HepG2 (cell line): ENCODE measurements around the gene AQP7. TPM values are rescaled to one million over a fixed set of nuclear protein-coding genes. Genes with fewer than 3 reads are reported as not detected.

Experiments used
- ATF7 ChIP-seq, 2 experiments: fragments of 450-650 bp in 1 of 2; sonication (generic) in 1 of 2; formaldehyde crosslinking in 1 of 2; IDR thresholded peaks; 2 replicates each; pipeline versions ENCODE4 v1.4.0 to v1.6.1; 2016 to 2020; ENCODE audit warnings: antibody characterized with exemption in 1 of 2, mild to moderate bottlenecking in 1 of 2, missing genetic modification reagents in 1 of 2
- CEBPB ChIP-seq: IDR thresholded peaks from 2 replicates; pipeline ENCODE4 v1.6.1; 2011; ENCODE audit warnings: low read depth, low read length, improper control_type of control experiment, borderline replicate concordance
- CEBPG ChIP-seq: IDR thresholded peaks from 2 replicates; pipeline ENCODE4 v1.6.1; 2016
- CHD2 ChIP-seq: IDR thresholded peaks from 2 replicates; pipeline ENCODE4 v1.6.1; 2011; ENCODE audit warnings: low read depth, low read length, improper control_type of control experiment
- DPF2 ChIP-seq: sonication (generic); formaldehyde crosslinking; IDR thresholded peaks from 2 replicates; pipeline ENCODE4 v1.4.0; 2020; ENCODE audit warnings: mild to moderate bottlenecking, low read depth, missing genetic modification reagents, borderline replicate concordance
- E2F5 ChIP-seq: sonication (generic); formaldehyde crosslinking; conservative IDR thresholded peaks from 2 replicates; pipeline ENCODE4 v1.4.0; 2020; ENCODE audit warnings: missing genetic modification reagents
- ELF4 ChIP-seq: sonication (generic); formaldehyde crosslinking; IDR thresholded peaks from 2 replicates; pipeline ENCODE4 v1.5.0; 2020; ENCODE audit warnings: missing genetic modification reagents, mild to moderate bottlenecking, moderate library complexity, borderline replicate concordance
- IRF1 ChIP-seq: sonication (generic); formaldehyde crosslinking; IDR thresholded peaks from 2 replicates; pipeline ENCODE4 v1.4.0; 2020; ENCODE audit warnings: low read depth, mild to moderate bottlenecking, missing genetic modification reagents
- PBX3 ChIP-seq: sonication (generic); formaldehyde crosslinking; IDR thresholded peaks from 2 replicates; pipeline ENCODE4 v1.8.1; 2023; ENCODE audit warnings: missing genetic modification reagents, inconsistent platforms, borderline replicate concordance
- RNF2 ChIP-seq: fragments of 450-650 bp; conservative IDR thresholded peaks from 2 replicates; pipeline ENCODE4 v1.6.1; 2016; ENCODE audit warnings: low read depth
- TFE3 ChIP-seq: IDR thresholded peaks from 2 replicates; pipeline ENCODE4 v1.6.1; 2016
- TRIM24 ChIP-seq: sonication (generic); formaldehyde crosslinking; IDR thresholded peaks from 2 replicates; pipeline ENCODE4 v1.8.0; 2022; ENCODE audit warnings: mild to moderate bottlenecking, missing genetic modification reagents
- ZBTB10 ChIP-seq: sonication (generic); formaldehyde crosslinking; IDR thresholded peaks from 2 replicates; pipeline ENCODE4 v1.4.0; 2020; ENCODE audit warnings: missing genetic modification reagents, borderline replicate concordance
- ZFP36 ChIP-seq: fragments of 150-350 bp; IDR thresholded peaks from 2 replicates; pipeline ENCODE4 v1.6.1; 2018; ENCODE audit warnings: borderline replicate concordance, low read length, low read depth; ENCODE audit not compliant: partially characterized antibody
- ZNF17 ChIP-seq: sonication (generic); formaldehyde crosslinking; IDR thresholded peaks from 2 replicates; pipeline ENCODE4 v1.5.0; 2020; ENCODE audit warnings: mild to moderate bottlenecking, missing genetic modification reagents
- ZNF180 ChIP-seq: sonication (generic); formaldehyde crosslinking; IDR thresholded peaks from 2 replicates; pipeline ENCODE4 v1.4.0; 2020; ENCODE audit warnings: low read depth, missing genetic modification reagents, borderline replicate concordance
- ZNF326 ChIP-seq: sonication (generic); formaldehyde crosslinking; IDR thresholded peaks from 2 replicates; pipeline ENCODE4 v1.4.0; 2020; ENCODE audit warnings: missing genetic modification reagents, borderline replicate concordance
- ZNF484 ChIP-seq: sonication (generic); formaldehyde crosslinking; IDR thresholded peaks from 2 replicates; pipeline ENCODE4 v1.5.1; 2020; ENCODE audit warnings: mild to moderate bottlenecking, low read depth, missing genetic modification reagents, borderline replicate concordance
- ZNF580 ChIP-seq: IDR thresholded peaks from 2 replicates; pipeline ENCODE4 v1.6.1; 2016; ENCODE audit warnings: low read depth, borderline replicate concordance
- ZNF784 ChIP-seq: sonication (generic); formaldehyde crosslinking; IDR thresholded peaks from 2 replicates; pipeline ENCODE4 v1.5.1; 2020; ENCODE audit warnings: missing genetic modification reagents, mild to moderate bottlenecking, borderline replicate concordance
- polyA plus RNA-seq, 8 experiments: library from polyadenylated mRNA; depleted of rRNA in 3 of 8; stranded (reverse) in 7 of 8; unstranded in 1 of 8; fragments of >200 nt; fragmentation: Illumina TruSeq in 4 of 8; extraction: Trizol in 4 of 8; gene quantifications; 2 replicates each; pipeline versions ENCODE4 v1.2.1 to v1.2.3, GENCODE V29; 2011 to 2016; ENCODE audit warnings: low read depth in 4 of 8, missing spikeins in 1 of 8, mixed read lengths in 1 of 8; ENCODE audit not compliant: insufficient read depth in 1 of 8
- total RNA-seq, 5 experiments: library from RNA; depleted of rRNA; stranded (reverse); fragments of >200 nt; fragmentation: Illumina TruSeq; extraction: Trizol; gene quantifications; 2 replicates each; pipeline ENCODE4 v1.2.3, GENCODE V29; 2016; ENCODE audit warnings: low read depth in 1 of 5

AQP7 gene
- total and polyA plus RNA-seq, 2 of the 13 experiments (the other 11 are each of a cell fraction or from before 2014, with no cell fraction given), result 1.9 to 2.1 TPM

- TF ChIP-seq CEBPG (CRISPR knock-in tag) (no peak), RNF2 (no peak), ZNF17 (no peak), ZNF326 (no peak), ZBTB10 (no peak), ZNF180 (CRISPR knock-in tag) (no peak), ZNF580 (CRISPR knock-in tag) (no peak), PBX3 (no peak), ZNF784 (CRISPR knock-in tag) (no peak), ZFP36 (no peak), ZNF484 (CRISPR knock-in tag) (no peak), IRF1 (CRISPR knock-in tag) (no peak), ATF7 (IDR thresholded peaks at IDR 0.05) (no peak), ATF7 (CRISPR knock-in tag; IDR thresholded peaks at IDR 0.05) (no peak), CHD2 (no peak), CEBPB (no peak), E2F5 (CRISPR knock-in tag) (no peak), TFE3 (CRISPR knock-in tag) (0 out of 2 replicates have a peak, but pooled peaks have one; percentile 19), ELF4 (no peak), DPF2 (no peak), TRIM24 (CRISPR knock-in tag) (no peak)
Observed at GRCh38 chr9:33446946-33447798, 44.8 kb upstream of the AQP7 start, which contains the start of gene AQP3 (continued).
